ENCODE measurements around the gene TMEFF2.

TMEFF2 gene

GRCh38 chr2:192007581-192008228, 187.0 kb downstream of the TMEFF2 start:
- no peak overlapping the region for H3K4me3 ChIP-seq (ENCODE audit: low read depth, low read length)
- no peak overlapping the region for H3K27ac ChIP-seq
- DNase-seq = no peak
- in situ Hi-C loops (cut with HindIII; ENCODE audit: low pct_ligation_motif_present, low sequenced_read_pairs) = no loop called here
- no peaks in the 10 kb centered on the region for H3K27me3 ChIP-seq (replicated peaks)
- TF ChIP-seq CTCF (IDR thresholded peaks at IDR 0.05; ENCODE audit: low read depth, low read length, missing control alignments) = no peak
- H3K36me3 ChIP-seq (replicated peaks) = no peaks in the 10 kb centered on the region

- Histone ChIP-seq H3K36me3 (replicated peaks) (no peaks in the 10 kb centered on the region), H3K4me3 (ENCODE audit: low read depth, low read length) (no peak overlapping the region), H3K27me3 (replicated peaks) (no peaks in the 10 kb centered on the region), H3K27ac (no peak overlapping the region)
- TF ChIP-seq CTCF (IDR thresholded peaks at IDR 0.05; ENCODE audit: low read depth, low read length, missing control alignments) = no peak
- no peak for DNase-seq
- in situ Hi-C loops (cut with HindIII; ENCODE audit: low pct_ligation_motif_present, low sequenced_read_pairs) = no loop called here
Measured at GRCh38 chr2:192005211-192005610, 189.5 kb downstream of the TMEFF2 start.

GRCh38 chr2:192004188-192004963, 190.4 kb downstream of the TMEFF2 start:
- Histone ChIP-seq H3K27ac (no peak overlapping the region), H3K4me3 (ENCODE audit: low read depth, low read length) (no peak overlapping the region), H3K27me3 (replicated peaks) (no peaks in the 10 kb centered on the region), H3K36me3 (replicated peaks) (no peaks in the 10 kb centered on the region)
- in situ Hi-C loops (cut with HindIII; ENCODE audit: low pct_ligation_motif_present, low sequenced_read_pairs) = no loop called here
- DNase-seq = no peak
- TF ChIP-seq CTCF (IDR thresholded peaks at IDR 0.05; ENCODE audit: low read depth, low read length, missing control alignments) = no peak

- no peaks in the 10 kb centered on the region for H3K36me3 ChIP-seq (replicated peaks)
- no peaks in the 10 kb centered on the region for H3K27me3 ChIP-seq (replicated peaks)
- in situ Hi-C loops (cut with HindIII; ENCODE audit: low pct_ligation_motif_present, low sequenced_read_pairs) = no loop called here
- no peak overlapping the region for H3K4me3 ChIP-seq (ENCODE audit: low read depth, low read length)
- no peak overlapping the region for H3K27ac ChIP-seq
- no peak for TF ChIP-seq CTCF (IDR thresholded peaks at IDR 0.05; ENCODE audit: low read depth, low read length, missing control alignments)
- DNase-seq = no peak
Measured at GRCh38 chr2:192002418-192002817, 192.3 kb downstream of the TMEFF2 start.

GRCh38 chr2:192000196-192000980, 194.3 kb downstream of the TMEFF2 start:
- DNase-seq = no peak
- Histone ChIP-seq H3K27ac (no peak overlapping the region), H3K4me3 (ENCODE audit: low read depth, low read length) (no peak overlapping the region), H3K36me3 (replicated peaks) (no peaks in the 10 kb centered on the region), H3K27me3 (replicated peaks) (no peaks in the 10 kb centered on the region)
- TF ChIP-seq CTCF (IDR thresholded peaks at IDR 0.05; ENCODE audit: low read depth, low read length, missing control alignments) = no peak
- in situ Hi-C loops (cut with HindIII; ENCODE audit: low pct_ligation_motif_present, low sequenced_read_pairs) = no loop called here

All from brain microvascular endothelial cell (primary cell).